ENCODE results near the gene ATP5ME. TPM values are rescaled to one million over a fixed set of nuclear protein-coding genes. Genes with fewer than 3 reads are reported as not detected.

Gene ATP5ME
- total RNA-seq, 1 experiment from 2014 or later, result 330 TPM

DNA sequence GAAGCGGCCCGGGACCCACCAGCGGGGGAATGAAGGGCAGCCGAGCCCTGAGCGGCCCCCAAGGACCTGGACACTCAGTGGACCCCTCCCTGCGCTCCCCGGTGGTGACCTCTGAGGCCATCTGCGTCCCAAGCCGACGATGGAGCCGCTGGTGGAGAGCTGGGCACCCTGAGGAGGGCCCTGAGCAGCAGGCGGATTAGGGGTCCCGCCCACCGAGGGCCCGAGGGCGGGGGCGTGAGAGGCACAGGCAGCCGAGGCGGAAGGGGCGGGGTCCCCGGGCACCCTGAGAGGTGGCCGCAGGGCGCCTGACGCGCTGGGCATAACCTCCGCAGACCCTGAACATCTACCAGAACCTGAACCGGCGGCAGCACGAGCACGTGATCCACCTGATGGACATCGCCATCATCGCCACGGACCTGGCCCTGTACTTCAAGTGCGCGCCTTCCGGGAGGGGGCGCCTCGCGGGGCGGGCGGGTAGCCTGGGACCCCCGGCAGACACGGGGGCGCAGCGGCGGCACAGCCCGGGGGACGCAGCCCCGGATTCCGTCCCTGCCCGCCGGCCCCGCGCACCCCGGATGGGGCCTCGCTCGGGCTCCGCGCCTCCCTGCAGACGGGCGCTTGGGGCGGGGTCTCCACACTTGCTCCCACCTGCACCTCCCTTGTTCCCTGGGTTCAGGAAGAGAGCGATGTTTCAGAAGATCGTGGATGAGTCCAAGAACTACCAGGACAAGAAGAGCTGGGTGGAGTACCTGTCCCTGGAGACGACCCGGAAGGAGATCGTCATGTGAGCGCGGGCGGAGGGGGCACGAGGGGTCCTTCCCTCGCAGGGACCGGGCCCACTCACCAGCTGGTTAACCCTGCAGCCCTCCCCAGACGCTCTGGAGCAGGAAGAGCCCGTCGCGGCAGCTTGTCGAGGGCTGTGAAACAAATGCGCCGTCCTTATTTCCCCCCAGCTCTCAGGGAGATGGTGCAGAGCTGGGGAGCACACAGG is 10.3 kb downstream of the ATP5ME start:
- Histone ChIP-seq H3K27me3 (ENCODE audit: insufficient read depth, low read length) (no peaks in the 10 kb centered on the region), H3K9ac (ENCODE audit: low read length) (no peak overlapping the region)

DNA sequence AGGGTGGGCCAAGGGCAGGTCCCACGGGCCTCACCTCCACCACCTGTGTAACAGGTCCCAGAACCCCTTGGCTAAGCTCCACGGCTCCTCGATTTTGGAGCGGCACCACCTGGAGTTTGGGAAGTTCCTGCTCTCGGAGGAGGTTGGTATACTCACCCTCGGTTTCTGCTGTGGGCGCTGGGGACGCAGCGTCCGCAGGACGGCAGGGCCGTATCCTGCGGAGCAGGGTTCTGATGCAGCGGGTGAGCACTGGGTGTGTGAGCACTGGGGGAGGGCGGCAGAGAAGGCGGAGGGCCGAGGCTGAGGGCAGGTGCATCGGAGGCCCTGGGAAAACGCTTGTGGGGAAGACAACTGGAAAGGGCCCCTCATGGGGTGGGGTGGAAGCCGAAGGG is 11.0 kb downstream of the ATP5ME start:
- CTCF ChIA-PET, result no interaction called here
- Histone ChIP-seq H3K79me2 (ENCODE audit: insufficient read depth, low read length) (no peaks in the 10 kb centered on the region), H3K9ac (ENCODE audit: low read length) (no peak overlapping the region), H4K20me1 (ENCODE audit: insufficient read depth) (no peaks in the 10 kb centered on the region), H3K4me1 (ENCODE audit: control insufficient read depth in 1 of 2, insufficient read depth in 2 of 2, low read length in 2 of 2) (no peaks in the 10 kb centered on the region), H3K27ac (ENCODE audit: low read depth, low read length) (no peak overlapping the region), H2AFZ (ENCODE audit: low read depth, low read length, poor library complexity, severe bottlenecking) (no peak overlapping the region), H3K4me2 (ENCODE audit: low read length) (no peak overlapping the region), H3K27me3 (ENCODE audit: insufficient read depth, low read length) (no peaks in the 10 kb centered on the region), H3K9me2 (ENCODE audit: insufficient read depth) (no peaks in the 10 kb centered on the region), H3K36me3 (ENCODE audit: control insufficient read depth in 1 of 2, insufficient read depth in 2 of 2, low read length in 2 of 2) (no peaks in the 10 kb centered on the region), H3K9me3 (ENCODE audit: control insufficient read depth in 1 of 2, insufficient read depth in 1 of 2, low read depth in 1 of 2, low read length in 2 of 2) (no peaks in the 10 kb centered on the region), H3K4me3 (replicated peaks in 1 of 2; ENCODE audit: low read depth in 1 of 2, low read length in 2 of 2) (no peak overlapping the region)
- ATAC-seq, result no peak
- intact Hi-C loops (cut with micrococcal nuclease), result no loop called here
- BruUV-seq (replicated peaks), result no TSS peak
- POLR2A ChIA-PET, result no interaction called here
- no peak for DNase-seq (ENCODE audit: low read depth, low spot score)
- RAD21 ChIA-PET (ENCODE audit: low non-redundant PET in 1 of 2, low total read pairs in 2 of 2, uncharacterized antibody in 2 of 2, unreplicated experiment in 2 of 2), result no interaction called here
- TF ChIP-seq, protein P1, sequence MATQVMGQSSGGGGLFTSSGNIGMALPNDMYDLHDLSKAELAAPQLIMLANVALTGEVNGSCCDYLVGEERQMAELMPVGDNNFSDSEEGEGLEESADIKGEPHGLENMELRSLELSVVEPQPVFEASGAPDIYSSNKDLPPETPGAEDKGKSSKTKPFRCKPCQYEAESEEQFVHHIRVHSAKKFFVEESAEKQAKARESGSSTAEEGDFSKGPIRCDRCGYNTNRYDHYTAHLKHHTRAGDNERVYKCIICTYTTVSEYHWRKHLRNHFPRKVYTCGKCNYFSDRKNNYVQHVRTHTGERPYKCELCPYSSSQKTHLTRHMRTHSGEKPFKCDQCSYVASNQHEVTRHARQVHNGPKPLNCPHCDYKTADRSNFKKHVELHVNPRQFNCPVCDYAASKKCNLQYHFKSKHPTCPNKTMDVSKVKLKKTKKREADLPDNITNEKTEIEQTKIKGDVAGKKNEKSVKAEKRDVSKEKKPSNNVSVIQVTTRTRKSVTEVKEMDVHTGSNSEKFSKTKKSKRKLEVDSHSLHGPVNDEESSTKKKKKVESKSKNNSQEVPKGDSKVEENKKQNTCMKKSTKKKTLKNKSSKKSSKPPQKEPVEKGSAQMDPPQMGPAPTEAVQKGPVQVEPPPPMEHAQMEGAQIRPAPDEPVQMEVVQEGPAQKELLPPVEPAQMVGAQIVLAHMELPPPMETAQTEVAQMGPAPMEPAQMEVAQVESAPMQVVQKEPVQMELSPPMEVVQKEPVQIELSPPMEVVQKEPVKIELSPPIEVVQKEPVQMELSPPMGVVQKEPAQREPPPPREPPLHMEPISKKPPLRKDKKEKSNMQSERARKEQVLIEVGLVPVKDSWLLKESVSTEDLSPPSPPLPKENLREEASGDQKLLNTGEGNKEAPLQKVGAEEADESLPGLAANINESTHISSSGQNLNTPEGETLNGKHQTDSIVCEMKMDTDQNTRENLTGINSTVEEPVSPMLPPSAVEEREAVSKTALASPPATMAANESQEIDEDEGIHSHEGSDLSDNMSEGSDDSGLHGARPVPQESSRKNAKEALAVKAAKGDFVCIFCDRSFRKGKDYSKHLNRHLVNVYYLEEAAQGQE (IDR thresholded peaks at IDR 0.05; ENCODE audit: low read depth), result no peak
- TF ChIP-seq, protein P2, sequence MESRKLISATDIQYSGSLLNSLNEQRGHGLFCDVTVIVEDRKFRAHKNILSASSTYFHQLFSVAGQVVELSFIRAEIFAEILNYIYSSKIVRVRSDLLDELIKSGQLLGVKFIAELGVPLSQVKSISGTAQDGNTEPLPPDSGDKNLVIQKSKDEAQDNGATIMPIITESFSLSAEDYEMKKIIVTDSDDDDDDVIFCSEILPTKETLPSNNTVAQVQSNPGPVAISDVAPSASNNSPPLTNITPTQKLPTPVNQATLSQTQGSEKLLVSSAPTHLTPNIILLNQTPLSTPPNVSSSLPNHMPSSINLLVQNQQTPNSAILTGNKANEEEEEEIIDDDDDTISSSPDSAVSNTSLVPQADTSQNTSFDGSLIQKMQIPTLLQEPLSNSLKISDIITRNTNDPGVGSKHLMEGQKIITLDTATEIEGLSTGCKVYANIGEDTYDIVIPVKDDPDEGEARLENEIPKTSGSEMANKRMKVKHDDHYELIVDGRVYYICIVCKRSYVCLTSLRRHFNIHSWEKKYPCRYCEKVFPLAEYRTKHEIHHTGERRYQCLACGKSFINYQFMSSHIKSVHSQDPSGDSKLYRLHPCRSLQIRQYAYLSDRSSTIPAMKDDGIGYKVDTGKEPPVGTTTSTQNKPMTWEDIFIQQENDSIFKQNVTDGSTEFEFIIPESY (IDR thresholded peaks at IDR 0.05; ENCODE audit: extremely low read depth, insufficient replicate concordance, low read length), result no peak
- no peak for TF ChIP-seq EZH2 (IDR thresholded peaks at IDR 0.05)
- TF ChIP-seq SIN3A (IDR thresholded peaks at IDR 0.05; ENCODE audit: low read depth), result no peak
- TF ChIP-seq YY1 (IDR thresholded peaks at IDR 0.05; ENCODE audit: extremely low read depth, insufficient replicate concordance, low read depth, low read length), result no peak
- no peak for TF ChIP-seq CEBPB (IDR thresholded peaks at IDR 0.05; ENCODE audit: low read depth)
- TF ChIP-seq POLR2A (IDR thresholded peaks at IDR 0.05; ENCODE audit: borderline replicate concordance, extremely low read depth, insufficient read depth, insufficient read length), result no peak

More for the DNA sequence above, 10.3 kb downstream of the ATP5ME start:
- Histone ChIP-seq H3K36me3 (ENCODE audit: control insufficient read depth in 1 of 2, insufficient read depth in 2 of 2, low read length in 2 of 2) (no peaks in the 10 kb centered on the region), H3K27ac (ENCODE audit: low read depth, low read length) (no peak overlapping the region), H3K9me3 (ENCODE audit: control insufficient read depth in 1 of 2, insufficient read depth in 1 of 2, low read depth in 1 of 2, low read length in 2 of 2) (no peaks in the 10 kb centered on the region), H2AFZ (ENCODE audit: low read depth, low read length, poor library complexity, severe bottlenecking) (no peak overlapping the region), H3K4me1 (ENCODE audit: control insufficient read depth in 1 of 2, insufficient read depth in 2 of 2, low read length in 2 of 2) (no peaks in the 10 kb centered on the region), H3K79me2 (ENCODE audit: insufficient read depth, low read length) (no peaks in the 10 kb centered on the region), H3K4me2 (ENCODE audit: low read length) (no peak overlapping the region), H3K4me3 (replicated peaks in 1 of 2; ENCODE audit: low read depth in 1 of 2, low read length in 2 of 2) (no peak overlapping the region), H4K20me1 (ENCODE audit: insufficient read depth) (no peaks in the 10 kb centered on the region), H3K9me2 (ENCODE audit: insufficient read depth) (no peaks in the 10 kb centered on the region)
- DNase-seq (ENCODE audit: low read depth, low spot score) (no peak), ATAC-seq (no peak)
- ChIA-PET CTCF (no interaction called here), POLR2A (no interaction called here), RAD21 (ENCODE audit: low non-redundant PET in 1 of 2, low total read pairs in 2 of 2, uncharacterized antibody in 2 of 2, unreplicated experiment in 2 of 2) (no interaction called here)
- no peak for TF ChIP-seq FOSL1 (IDR thresholded peaks at IDR 0.05; ENCODE audit: low read depth)
- no peak for TF ChIP-seq CBX3 (IDR thresholded peaks at IDR 0.05; ENCODE audit: low read depth)
- no peak for TF ChIP-seq JUND (IDR thresholded peaks at IDR 0.05)
- no peak for TF ChIP-seq EZH2phosphoT487 (IDR thresholded peaks at IDR 0.05; ENCODE audit: borderline replicate concordance)
- TF ChIP-seq, protein P3, sequence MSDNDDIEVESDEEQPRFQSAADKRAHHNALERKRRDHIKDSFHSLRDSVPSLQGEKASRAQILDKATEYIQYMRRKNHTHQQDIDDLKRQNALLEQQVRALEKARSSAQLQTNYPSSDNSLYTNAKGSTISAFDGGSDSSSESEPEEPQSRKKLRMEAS (IDR thresholded peaks at IDR 0.05), result no peak
- TF ChIP-seq POLR2A (IDR thresholded peaks at IDR 0.05; ENCODE audit: borderline replicate concordance, extremely low read depth, insufficient read depth, insufficient read length), result no peak
- TF ChIP-seq, protein P4, sequence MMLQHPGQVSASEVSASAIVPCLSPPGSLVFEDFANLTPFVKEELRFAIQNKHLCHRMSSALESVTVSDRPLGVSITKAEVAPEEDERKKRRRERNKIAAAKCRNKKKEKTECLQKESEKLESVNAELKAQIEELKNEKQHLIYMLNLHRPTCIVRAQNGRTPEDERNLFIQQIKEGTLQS (IDR thresholded peaks at IDR 0.05), result no peak
- no peak for TF ChIP-seq ELF1 (IDR thresholded peaks at IDR 0.05; ENCODE audit: borderline replicate concordance, low read depth)
- no peak for TF ChIP-seq SP1 (IDR thresholded peaks at IDR 0.05; ENCODE audit: low read depth)
- intact Hi-C loops (cut with micrococcal nuclease), result no loop called here
- BruUV-seq (replicated peaks), result no TSS peak
